Stimulated activated CD4-positive, alpha-beta T cell treated with anti-CD3 and anti-CD28 coated beads, TNF-alpha, amount 100 ng/mL, for 1 hour (primary cell): ENCODE measurements around the gene LDLRAP1.
A peak's percentile ranks its signal among the peaks of the same experiment; 100 is the strongest.

Source experiments
- DNase-seq, 3 donors: peaks; one replicate each; pipeline ENCODE4 v3.0.0-alpha.2; 2020; ENCODE audit warnings: low read depth in 3 of 3, low spot score in 1 of 3

The LDLRAP1 gene

GRCh38 chr1:25541889-25542658, 1.3 kb upstream of the LDLRAP1 start:
- no peak for DNase-seq

GRCh38 chr1:25543005-25543424, 391 bp upstream of the LDLRAP1 start:
- no peak for DNase-seq

- no peak for DNase-seq
Measured at GRCh38 chr1:25544243-25544764, 898 bp downstream of the LDLRAP1 start.

GRCh38 chr1:25544819-25545218, 1.4 kb downstream of the LDLRAP1 start:
- DNase-seq: no peak

- DNase-seq: no peak
Measured at GRCh38 chr1:25545767-25546166, 2.4 kb downstream of the LDLRAP1 start.

- no peak for DNase-seq
Measured at GRCh38 chr1:25546193-25546592, 2.8 kb downstream of the LDLRAP1 start.

- no peak for DNase-seq
Measured at GRCh38 chr1:25548601-25549000, 5.2 kb downstream of the LDLRAP1 start.

GRCh38 chr1:25549273-25550154, 6.1 kb downstream of the LDLRAP1 start:
- DNase-seq: peak in 2 of 3 donors; percentile 55 to 59

- no peak for DNase-seq
Measured at GRCh38 chr1:25550155-25550506, 6.7 kb downstream of the LDLRAP1 start.

- DNase-seq: no peak
Measured at GRCh38 chr1:25550683-25551310, 7.4 kb downstream of the LDLRAP1 start.

GRCh38 chr1:25553749-25554429, 10.5 kb downstream of the LDLRAP1 start:
- DNase-seq: no peak

- DNase-seq: no peak
Measured at GRCh38 chr1:25554430-25554780, 11.0 kb downstream of the LDLRAP1 start.

GRCh38 chr1:25554886-25555752, 11.7 kb downstream of the LDLRAP1 start:
- no peak for DNase-seq

GRCh38 chr1:25555753-25556092, 12.3 kb downstream of the LDLRAP1 start:
- DNase-seq: no peak

GRCh38 chr1:25556132-25556670, 12.8 kb downstream of the LDLRAP1 start:
- no peak for DNase-seq

GRCh38 chr1:25556791-25557476, 13.5 kb downstream of the LDLRAP1 start:
- no peak for DNase-seq

GRCh38 chr1:25557543-25557942, 14.1 kb downstream of the LDLRAP1 start:
- DNase-seq: no peak

- no peak for DNase-seq
Measured at GRCh38 chr1:25559031-25559430, 15.6 kb downstream of the LDLRAP1 start.

- no peak for DNase-seq
Measured at GRCh38 chr1:25560001-25560400, 16.6 kb downstream of the LDLRAP1 start.
